Hematopoietic multipotent progenitor cell treated with erythropoietin and hydrocortisone succinate and interleukin-3 and kit ligand, for 4 days (in vitro differentiated cells): Measurements from ENCODE around the gene TIMM21.

Source experiments
- DNase-seq: peaks from one replicate; pipeline ENCODE4 v3.0.0-alpha.2; 2015

Gene TIMM21

GRCh38 chr18:74196220-74197119, 48.1 kb downstream of the TIMM21 start:
- DNase-seq = peak; percentile 87

DNA sequence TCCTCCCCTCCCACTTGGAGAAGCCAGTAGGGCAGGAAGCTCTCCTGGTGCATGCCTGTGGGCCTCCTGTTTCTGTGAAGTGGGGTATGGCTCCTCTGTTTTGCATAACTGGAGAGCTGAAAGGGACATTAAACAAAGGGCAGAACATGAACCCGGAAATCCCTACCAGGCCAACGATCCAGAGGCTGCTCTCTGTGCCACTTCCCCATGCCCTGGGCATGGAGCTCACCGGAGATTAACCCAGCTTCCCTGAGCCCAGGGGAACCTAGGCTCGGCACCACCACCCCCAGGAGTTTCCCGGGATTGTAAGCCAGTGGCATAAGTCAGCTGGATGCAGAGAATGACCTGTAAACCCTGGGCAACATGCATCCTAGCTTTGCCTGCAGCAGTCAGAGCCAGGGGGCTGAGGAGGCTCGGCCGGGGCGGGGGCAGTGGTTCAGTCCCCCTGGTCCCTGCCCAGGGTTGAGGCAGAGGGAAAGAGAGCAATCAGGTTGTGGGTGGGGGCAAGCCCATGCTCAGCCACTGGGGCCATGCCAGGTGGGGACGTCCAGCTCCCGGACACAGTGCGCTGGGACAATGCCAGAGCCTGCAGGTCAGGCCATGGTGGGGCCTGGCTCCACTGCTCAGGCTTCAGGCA, 49.5 kb downstream of the TIMM21 start:
- DNase-seq = no peak

DNA sequence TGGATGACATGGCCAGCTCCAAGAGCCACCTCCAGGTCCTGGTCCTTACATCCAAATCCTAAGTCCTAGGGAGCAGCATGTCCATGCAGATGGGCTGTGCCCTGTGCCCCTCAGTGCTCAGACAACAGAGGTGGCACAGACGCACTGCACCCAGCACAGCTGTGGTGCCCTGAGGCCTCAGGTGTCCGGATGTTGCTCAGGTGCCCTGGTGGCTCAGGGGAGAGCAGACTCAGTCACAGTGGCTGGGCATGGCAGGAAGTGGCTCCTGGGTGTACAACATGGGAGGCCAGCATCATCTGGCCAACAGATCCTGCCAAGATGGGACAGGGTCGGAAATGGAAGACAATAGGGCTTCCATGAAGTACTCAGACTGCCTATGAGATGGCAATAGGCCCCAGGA, 50.1 kb downstream of the TIMM21 start:
- DNase-seq = no peak

DNA sequence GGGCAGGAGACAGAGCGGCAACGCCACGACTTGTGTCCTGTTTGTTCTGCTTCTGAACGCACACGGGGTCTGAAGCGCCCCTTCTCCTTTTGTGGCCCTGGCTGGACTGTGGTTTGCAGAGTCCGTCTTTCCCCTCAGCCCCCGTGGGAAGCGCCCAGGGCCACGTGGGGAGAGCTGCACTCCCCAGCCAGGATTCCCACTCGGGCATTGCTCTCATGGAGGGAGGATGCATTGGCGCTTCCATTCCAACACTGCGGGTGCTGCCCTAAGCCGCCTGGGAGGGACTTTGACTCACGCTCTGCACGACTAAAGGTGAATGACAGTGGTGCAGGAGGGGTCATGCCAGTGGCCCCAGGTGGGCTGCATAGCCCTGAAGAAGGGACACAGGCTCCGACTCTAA, 52.5 kb downstream of the TIMM21 start:
- no peak for DNase-seq

DNA sequence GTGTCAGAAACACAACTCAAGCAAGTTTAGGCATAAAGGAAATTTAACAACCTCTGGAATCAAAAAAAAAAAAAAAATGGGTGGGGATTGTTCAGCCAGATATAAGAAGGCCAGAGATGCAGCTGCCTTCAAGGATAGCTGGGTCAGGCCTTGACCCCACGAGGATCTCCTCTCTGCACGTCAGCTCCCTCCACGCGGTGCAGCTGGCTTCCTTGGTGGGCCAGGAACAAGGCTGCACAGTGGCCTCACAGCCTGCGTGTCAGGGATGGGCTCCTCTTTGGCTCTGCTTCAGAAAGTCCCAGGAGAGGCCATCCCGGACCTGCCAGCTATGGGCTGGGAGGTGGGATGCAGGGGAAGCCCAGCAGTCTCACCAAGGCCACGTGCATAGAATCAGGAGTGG, 55.5 kb downstream of the TIMM21 start:
- DNase-seq = no peak

DNA sequence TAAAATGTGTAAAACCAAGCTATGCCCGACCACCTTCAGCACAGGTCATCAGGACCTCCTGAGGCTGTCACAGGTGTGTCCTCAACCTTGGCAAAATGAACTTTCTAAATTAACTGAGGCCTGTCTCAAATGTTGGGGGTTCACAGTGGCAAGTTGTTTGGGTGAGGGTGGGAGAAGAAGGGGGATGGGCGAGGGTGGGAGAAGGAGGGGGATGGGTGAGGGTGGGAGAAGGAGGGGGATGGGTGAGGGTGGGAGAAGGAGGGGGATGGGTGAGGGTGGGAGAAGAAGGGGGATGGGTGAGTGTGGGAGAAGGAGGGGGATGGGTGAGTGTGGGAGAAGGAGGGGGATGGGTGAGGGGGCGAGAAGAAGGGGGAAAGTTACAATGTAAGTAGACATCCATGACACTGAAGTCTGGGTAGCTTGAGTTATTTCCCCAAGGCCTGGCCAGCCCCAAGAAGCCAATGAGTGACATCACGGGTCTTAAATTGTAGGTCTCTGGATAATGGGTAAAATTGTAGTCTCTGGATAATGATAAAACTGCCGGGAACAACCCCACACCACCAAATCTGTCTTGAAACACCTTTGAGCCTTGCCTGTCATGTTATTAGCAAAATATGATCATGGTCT, 56.3 kb downstream of the TIMM21 start:
- peak; percentile 8 for DNase-seq
